Urothelium cell line (cell line): ENCODE results near the gene KCNJ4.
"Not testable (repeated sequence)": the region's sequence is repeated elsewhere in the genome, so short reads cannot be mapped to it uniquely, and the experiment has no call there.

ENCODE experiments used
- DNase-seq: peaks from one replicate; pipeline ENCODE4 v3.0.0; 2011; ENCODE audit warnings: low spot score, mixed read lengths
- FAIRE-seq: peaks from 2 replicates; lab custom pipeline; 2011; peaks lifted over from hg19 to GRCh38; lab: Jason Lieb, UNC

The KCNJ4 gene

DNA sequence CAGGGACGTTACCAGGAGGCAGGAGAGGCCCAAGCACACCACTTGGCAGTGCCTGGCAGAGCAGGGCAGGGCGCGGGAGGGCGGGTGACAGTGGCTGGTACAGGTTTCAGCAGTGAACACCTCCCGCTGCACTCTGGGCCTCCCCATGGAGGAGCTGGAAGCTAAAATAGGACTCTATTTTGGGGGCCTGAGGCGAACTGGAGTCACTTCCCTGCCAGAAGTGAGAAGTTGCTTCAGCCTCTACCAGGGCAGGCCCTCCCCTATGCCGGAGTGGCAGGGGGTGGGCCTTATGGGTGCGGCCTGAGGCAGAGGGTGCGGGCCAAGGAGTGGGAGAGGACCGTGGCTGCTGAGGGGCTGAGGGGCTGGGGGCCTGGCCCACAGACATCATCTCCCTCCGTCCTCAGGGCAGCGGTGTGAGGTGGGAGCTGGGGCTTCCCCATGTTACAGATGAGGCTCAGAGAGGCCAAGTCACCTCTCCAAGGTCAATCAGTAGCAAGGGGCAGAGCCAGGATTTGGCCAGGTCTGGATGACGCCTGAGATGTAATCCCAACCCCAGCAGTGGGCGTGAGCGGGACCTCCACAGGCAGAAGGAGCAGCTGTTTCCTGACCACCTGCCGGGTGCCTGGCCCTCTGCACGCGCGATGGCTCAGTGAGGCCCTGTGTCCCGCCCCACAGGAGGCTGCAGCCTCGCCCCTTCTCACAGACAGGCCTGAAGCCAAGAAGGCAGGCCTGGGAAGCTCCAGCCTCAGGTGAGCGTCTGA is 39.3 kb downstream of the KCNJ4 start:
- no peak for FAIRE-seq
- no peak for DNase-seq

GRCh38 chr22:38415046-38415445 is 40.0 kb downstream of the KCNJ4 start:
- FAIRE-seq = no peak

GRCh38 chr22:38414009-38414395 is 41.0 kb downstream of the KCNJ4 start:
- FAIRE-seq = no peak
- no peak for DNase-seq

More at GRCh38 chr22:38415046-38415445, 40.0 kb downstream of the KCNJ4 start:
- no peak for DNase-seq

DNA sequence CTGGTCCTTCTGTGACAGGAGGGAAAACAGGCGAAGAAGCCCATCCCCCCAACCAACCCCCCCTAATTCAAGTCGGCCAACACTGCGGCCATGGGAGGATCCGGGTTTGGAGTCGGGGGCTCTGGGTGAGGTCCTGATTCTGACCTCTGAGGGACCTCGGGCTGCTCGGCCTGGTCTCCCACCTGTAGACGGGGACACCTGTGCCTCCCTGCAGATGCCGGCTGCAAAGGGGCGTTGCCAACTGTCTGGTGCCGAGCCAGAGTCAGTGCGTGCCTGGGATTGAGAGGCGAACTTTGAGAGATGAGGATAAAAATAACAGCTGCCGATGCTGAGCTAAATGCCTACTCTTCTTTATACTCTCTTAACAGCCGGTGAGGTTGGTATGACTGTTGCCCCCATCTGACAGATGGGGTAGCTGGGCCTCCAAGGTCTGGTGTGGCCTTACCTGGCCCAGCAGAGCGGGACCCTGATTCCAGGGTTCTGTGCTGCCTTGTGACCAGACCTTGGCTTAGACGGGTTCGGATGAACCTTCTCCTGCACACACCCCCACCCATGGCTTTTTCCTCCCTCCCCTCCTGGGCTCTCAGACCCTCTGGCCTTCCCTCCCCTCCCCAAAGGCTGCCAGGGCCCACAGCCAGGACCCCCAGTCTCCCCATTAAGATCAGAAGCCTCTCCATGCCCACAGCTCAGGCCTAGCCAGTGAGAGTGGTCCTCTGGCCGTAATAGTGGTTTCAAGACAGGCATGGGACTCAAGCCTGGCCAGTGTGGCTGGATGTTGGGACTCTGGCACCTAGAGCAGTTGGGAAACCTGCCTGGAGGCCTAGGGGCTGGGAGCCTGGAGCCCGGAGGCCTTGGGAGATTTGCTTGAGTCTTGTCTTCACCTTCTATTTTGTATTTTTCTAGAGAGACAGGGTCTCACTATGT is 41.7 kb downstream of the KCNJ4 start:
- no peak for FAIRE-seq

GRCh38 chr22:38412435-38413084 is 42.4 kb downstream of the KCNJ4 start:
- FAIRE-seq (peak; percentile 32), DNase-seq (peak; percentile 55)

More for the DNA sequence above, 41.7 kb downstream of the KCNJ4 start:
- DNase-seq = no peak

DNA sequence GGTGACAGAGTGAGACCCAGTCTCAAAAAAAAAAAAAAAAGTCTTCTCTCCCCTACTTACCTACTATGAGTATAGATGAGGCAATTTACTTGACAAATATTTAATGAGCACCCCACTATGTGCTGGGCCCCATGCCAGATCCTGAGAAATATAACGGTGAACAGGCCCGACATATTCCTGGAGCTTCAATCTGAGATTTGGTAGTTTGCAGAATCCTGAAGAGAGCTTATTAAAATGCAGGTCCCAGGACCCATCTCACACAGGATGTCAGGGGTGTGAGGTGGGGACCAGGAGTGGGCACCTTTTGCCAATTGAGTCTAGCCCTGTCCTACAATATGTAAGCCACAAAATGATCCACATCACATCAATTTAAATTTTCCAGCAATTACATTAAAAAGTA is 44.0 kb downstream of the KCNJ4 start:
- no peak for FAIRE-seq
- DNase-seq = no peak

DNA sequence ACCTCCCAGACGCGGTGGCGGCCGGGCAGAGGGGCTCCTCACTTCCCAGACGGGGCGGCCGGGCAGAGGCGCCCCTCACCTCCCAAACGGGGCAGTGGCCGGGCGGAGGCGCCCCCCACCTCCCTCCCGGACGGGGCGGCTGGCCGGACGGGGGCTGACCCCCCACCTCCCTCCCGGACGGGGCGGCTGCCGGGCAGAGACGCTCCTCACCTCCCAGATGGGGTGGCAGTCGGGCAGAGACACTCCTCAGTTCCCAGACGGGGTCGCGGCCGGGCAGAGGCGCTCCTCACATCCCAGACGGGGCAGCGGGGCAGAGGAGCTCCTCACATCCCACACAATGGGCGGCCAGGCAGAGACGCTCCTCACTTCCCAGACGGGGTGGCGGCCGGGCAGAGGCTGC is 45.1 kb downstream of the KCNJ4 start:
- DNase-seq, FAIRE-seq: not testable (repeated sequence)

DNA sequence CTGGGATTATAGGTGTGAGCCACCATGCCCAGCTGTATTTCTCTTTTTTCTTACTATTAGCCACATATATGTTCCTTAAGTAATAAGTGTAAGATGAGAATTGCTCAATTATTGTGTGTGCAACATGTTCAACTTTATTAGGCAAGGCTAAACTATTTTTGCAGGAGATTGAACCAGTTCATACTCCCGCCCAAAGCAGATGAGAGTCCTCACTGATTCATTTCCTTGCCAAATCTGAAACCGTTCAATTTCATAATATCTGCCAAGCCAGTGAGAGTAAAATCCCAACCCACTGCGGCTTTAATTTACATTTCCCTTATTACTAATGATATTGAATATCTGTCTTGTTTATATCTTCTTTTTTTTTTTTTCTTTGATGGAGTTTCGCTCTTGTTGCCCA is 48.4 kb downstream of the KCNJ4 start:
- DNase-seq (no peak), FAIRE-seq (no peak)

DNA sequence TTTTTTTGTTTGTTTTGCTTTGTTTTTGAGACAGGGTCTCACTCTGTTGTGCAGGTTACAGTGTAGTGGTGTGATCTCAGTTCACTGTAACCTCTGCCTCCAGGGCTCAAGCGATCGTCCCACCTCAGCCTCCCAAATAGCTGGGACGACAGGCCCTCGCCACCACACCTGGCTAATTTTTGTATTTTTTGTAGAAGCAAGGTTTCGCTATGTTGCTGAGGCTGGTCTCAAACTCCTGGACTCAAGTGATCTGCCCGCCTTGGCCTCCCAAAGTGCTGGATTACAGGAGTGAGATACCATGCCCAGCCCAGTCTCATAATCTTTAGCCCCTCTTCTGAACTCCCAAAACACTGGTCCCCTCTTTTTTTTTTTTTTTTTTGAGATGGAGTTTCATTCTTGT is 50.6 kb downstream of the KCNJ4 start:
- FAIRE-seq = no peak

DNA sequence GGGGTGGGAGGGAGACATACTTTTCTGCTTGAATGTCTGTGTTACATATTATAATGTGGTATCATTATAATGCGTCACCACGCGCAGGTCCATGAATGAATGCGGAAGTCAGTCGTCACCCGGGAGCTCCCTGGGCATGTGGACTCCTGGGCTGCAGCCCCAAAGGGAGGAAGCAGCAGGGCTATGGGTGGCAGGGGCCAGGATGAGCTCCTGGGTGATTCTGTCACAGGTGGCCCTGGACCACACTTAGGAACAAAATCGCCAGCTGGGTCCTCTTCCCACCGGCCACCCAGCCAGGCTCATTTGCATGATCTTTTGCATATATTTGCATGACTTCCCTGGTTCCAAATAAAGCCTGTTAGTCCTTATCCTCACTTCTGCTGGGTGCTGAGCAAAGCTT is 51.2 kb downstream of the KCNJ4 start:
- DNase-seq (no peak), FAIRE-seq (no peak)

More for the DNA sequence above, 50.6 kb downstream of the KCNJ4 start:
- DNase-seq = no peak

GRCh38 chr22:38402204-38402603 is 52.8 kb downstream of the KCNJ4 start:
- DNase-seq (peak; percentile 1), FAIRE-seq (no peak)

GRCh38 chr22:38401336-38402084 is 53.5 kb downstream of the KCNJ4 start:
- no peak for FAIRE-seq
- peak; percentile 13 for DNase-seq

- FAIRE-seq = not testable (repeated sequence)
Observed at GRCh38 chr22:38400256-38400655, 54.7 kb downstream of the KCNJ4 start.

GRCh38 chr22:38398609-38399461 is 56.2 kb downstream of the KCNJ4 start:
- peak; percentile 87 for DNase-seq

More at GRCh38 chr22:38400256-38400655, 54.7 kb downstream of the KCNJ4 start:
- not testable (repeated sequence) for DNase-seq

GRCh38 chr22:38398181-38398608 is 56.8 kb downstream of the KCNJ4 start:
- not testable (repeated sequence) for FAIRE-seq
- peak; percentile 76 for DNase-seq

More at GRCh38 chr22:38398609-38399461, 56.2 kb downstream of the KCNJ4 start:
- peak; percentile 46 for FAIRE-seq

DNA sequence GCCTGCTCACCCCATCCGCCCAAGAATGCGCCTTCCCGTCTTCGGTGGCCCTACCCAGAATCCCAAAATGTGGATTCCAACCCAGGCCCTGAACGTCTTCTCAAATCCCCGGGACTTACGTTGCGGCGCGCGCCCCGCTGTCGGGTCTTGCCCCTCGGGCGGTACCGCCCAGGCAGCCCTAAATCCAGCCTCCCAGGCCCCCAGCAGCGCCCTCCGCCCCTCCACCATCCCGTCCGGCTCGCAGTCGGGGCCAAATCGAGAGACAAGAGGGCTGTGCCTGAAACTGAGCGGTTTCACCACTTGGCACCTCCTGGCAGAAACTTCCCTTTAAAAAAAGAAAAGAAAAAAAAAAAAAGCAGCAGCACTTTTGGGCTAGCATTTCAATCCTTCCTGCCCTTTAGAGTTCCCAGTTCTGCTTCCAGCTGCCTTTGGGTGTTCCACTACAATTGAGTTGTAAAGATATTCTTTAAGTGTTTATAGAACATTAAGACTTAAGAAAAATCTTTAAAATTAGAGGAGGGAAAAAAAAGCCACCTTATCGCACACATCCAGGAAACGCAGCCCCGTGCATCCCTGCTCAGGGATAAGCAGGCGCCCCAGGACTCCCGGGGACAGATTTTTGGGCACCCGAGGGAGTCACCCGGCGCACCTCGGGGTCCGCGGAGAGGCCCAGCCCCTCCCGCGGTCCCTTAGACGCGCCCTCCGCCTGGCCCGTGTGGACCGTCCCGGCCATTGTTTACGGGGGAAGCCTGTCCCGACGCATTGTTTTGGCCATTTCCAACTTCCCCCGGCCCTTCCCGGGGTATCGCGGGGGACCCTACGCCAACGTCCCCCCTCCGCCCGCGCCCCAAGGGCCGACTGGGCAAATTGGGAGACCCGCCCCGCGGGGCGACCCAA is 57.6 kb downstream of the KCNJ4 start:
- no peak for DNase-seq
- FAIRE-seq = no peak

- DNase-seq, FAIRE-seq: not testable (repeated sequence)
Observed at GRCh38 chr22:38396440-38397069, 58.4 kb downstream of the KCNJ4 start.

DNA sequence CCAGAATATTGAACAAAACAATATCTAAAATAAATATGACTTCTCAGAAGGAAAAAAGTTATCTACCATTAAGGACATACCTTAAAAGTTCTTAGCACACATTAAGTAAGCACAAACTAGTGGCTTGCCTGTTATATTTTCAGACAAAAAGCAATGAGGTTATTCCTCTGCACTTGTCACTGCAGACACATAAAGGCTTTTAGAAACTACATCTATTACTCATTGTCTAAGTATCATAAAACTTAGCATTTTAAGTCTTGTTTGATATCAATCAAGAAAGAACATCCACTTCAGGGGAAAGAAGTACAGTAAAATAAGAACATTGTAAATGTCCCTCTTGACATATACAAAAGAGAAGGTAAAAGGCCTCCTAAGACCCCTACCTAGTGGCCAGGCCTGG is 59.1 kb downstream of the KCNJ4 start:
- FAIRE-seq, DNase-seq: not testable (repeated sequence)
